Esophagus squamous epithelium (tissue), 4 donors: Measurements from ENCODE around the gene MTX2.

Source experiments
- POLR2A ChIP-seq, 4 donors: fragments of 450-650 bp; IDR thresholded peaks; one replicate each; pipeline ENCODE4 v1.6.1; 2017; ENCODE audit warnings: antibody characterized with exemption in 4 of 4, mild to moderate bottlenecking in 4 of 4, moderate library complexity in 3 of 4
- TF ChIP-seq, protein P1 (sequence below), 6 experiments: fragments of 450-650 bp in 4 of 6; fragments of 200-600 bp in 2 of 6; sonication (generic) in 2 of 6; IDR thresholded peaks; one replicate each; pipeline ENCODE4 v1.5.1; 2016 to 2019; ENCODE audit warnings: antibody characterized with exemption in 6 of 6, mild to moderate bottlenecking in 4 of 6, moderate library complexity in 4 of 6

DNA sequence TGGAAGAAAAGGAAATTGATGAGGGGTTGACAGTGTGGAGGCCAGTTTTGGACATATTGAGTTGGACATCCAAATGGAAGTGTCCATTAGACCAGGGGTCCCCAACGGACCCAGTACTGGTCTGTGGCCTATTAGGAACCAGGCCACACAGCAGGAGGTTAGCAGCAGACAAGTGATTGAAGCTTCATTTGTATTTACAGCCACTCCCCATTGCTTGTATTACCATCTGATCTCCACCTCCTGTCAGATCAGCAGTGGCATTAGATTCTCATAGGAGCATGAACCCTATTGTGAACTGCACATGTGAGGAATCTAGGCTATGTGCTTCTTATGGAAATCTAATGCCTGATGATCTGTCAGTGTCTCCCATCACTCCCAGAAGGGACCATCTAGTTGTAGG is 99.1 kb downstream of the MTX2 start:
- no peak for TF ChIP-seq POLR2A (IDR thresholded peaks at IDR 0.05)
- TF ChIP-seq, protein P1, sequence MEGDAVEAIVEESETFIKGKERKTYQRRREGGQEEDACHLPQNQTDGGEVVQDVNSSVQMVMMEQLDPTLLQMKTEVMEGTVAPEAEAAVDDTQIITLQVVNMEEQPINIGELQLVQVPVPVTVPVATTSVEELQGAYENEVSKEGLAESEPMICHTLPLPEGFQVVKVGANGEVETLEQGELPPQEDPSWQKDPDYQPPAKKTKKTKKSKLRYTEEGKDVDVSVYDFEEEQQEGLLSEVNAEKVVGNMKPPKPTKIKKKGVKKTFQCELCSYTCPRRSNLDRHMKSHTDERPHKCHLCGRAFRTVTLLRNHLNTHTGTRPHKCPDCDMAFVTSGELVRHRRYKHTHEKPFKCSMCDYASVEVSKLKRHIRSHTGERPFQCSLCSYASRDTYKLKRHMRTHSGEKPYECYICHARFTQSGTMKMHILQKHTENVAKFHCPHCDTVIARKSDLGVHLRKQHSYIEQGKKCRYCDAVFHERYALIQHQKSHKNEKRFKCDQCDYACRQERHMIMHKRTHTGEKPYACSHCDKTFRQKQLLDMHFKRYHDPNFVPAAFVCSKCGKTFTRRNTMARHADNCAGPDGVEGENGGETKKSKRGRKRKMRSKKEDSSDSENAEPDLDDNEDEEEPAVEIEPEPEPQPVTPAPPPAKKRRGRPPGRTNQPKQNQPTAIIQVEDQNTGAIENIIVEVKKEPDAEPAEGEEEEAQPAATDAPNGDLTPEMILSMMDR (IDR thresholded peaks at IDR 0.05) = no peak
